ENCODE data around the gene EID3. TPM values are rescaled to one million over a fixed set of nuclear protein-coding genes. Genes with fewer than 3 reads are reported as not detected.

Gene EID3
- total and polyA plus RNA-seq, 2 of the 8 experiments (the other 6 are each of a cell fraction or from before 2014, with no cell fraction given) = 1.2 to 2.8 TPM

DNA sequence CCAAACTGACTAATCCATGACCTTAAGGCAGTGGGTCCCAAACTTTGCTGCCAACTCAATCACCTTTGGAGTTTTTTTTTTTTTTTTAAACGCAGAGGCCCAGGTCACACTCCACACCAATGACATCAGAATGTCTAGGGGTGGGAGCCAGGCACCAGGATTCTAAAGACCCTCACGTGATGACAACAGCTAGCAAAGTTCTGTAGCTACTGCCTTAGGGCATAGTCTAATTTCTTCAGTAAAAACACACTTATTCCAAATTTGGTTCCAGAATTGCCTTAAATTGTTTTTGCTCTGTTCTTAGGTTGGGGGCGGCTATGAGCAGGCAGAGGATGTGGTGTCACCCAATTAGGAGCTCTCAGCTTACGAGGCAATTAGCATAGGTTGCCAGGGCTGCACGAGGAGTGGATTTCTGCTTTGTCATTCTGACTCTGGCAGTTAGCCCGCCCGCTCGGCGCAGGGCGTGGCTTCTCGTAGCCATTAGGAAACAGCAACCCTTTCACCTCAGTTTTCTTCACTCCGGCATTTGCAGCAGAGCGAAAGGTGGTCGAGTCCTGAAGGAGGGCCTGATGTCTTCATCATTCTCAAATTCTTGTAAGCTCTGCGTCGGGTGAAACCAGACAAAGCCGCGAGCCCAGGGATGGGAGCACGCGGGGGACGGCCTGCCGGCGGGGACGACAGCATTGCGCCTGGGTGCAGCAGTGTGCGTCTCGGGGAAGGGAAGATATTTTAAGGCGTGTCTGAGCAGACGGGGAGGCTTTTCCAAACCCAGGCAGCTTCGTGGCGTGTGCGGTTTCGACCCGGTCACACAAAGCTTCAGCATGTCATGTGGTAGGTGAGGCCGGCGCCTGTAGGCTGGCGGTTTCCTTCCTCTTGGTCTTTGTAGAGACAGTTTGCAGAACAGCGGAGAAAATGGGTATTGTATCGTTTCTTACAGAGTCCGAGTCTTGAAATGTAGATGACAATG is 16.7 kb upstream of the EID3 start (continued):
- TF ChIP-seq SAP30 (IDR thresholded peaks at IDR 0.05; ENCODE audit: insufficient read depth, insufficient replicate concordance, low read length) (peak; percentile 80), CTCF (IDR thresholded peaks at IDR 0.05; ENCODE audit: control extremely low read depth in 1 of 3, insufficient read depth in 1 of 3, low read depth in 1 of 3, low read length in 3 of 3) (no peak), E2F6 (IDR thresholded peaks at IDR 0.05) (no peak; the same call in none of the 2 replicates), SIN3A (conservative IDR thresholded peaks at IDR 0.05 in 1 of 2, IDR thresholded peaks at IDR 0.05 in 1 of 2; ENCODE audit: low read depth in 1 of 2, low read length in 2 of 2) (peak in 1 of 2 experiments; percentile 43; a peak in 3 of 4 replicates), HDAC2 (IDR thresholded peaks at IDR 0.05; ENCODE audit: borderline replicate concordance in 1 of 2, low read depth in 2 of 2, low read length in 2 of 2) (peak; percentile 10 to 94; a peak in 2 of 4 replicates), EP300 (IDR thresholded peaks at IDR 0.05; ENCODE audit: borderline replicate concordance in 1 of 2, low read depth in 2 of 2, low read length in 2 of 2) (no peak), SRF (IDR thresholded peaks at IDR 0.05; ENCODE audit: low read depth, low read length) (no peak), SP4 (IDR thresholded peaks at IDR 0.05; ENCODE audit: low read length) (peak; percentile 62; the same call in 1 of the 2 replicates), TAF7 (optimal IDR thresholded peaks at IDR 0.05; ENCODE audit: borderline replicate concordance, low read depth, low read length) (peak; percentile 76), RAD21 (IDR thresholded peaks at IDR 0.05 in 1 of 2, conservative IDR thresholded peaks at IDR 0.05 in 1 of 2; ENCODE audit: low read depth in 2 of 2, low read length in 2 of 2) (no peak), JUN (IDR thresholded peaks at IDR 0.05; ENCODE audit: low read depth, low read length) (no peak), RXRA (IDR thresholded peaks at IDR 0.05; ENCODE audit: insufficient read depth, low read depth, low read length) (no peak), SP1 (IDR thresholded peaks at IDR 0.05; ENCODE audit: low read depth, low read length) (peak; percentile 71), PHF8 (conservative IDR thresholded peaks at IDR 0.05; ENCODE audit: low read depth, low read length) (peak; percentile 85), RBBP5 (IDR thresholded peaks at IDR 0.05; ENCODE audit: borderline replicate concordance, low read depth, low read length) (no peak; the same call in 1 of the 2 replicates), BRCA1 (IDR thresholded peaks at IDR 0.05; ENCODE audit: low read depth, low read length) (no peak)
- TF ChIP-seq, protein P1, sequence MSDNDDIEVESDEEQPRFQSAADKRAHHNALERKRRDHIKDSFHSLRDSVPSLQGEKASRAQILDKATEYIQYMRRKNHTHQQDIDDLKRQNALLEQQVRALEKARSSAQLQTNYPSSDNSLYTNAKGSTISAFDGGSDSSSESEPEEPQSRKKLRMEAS (IDR thresholded peaks at IDR 0.05) = peak; percentile 80
